ENCODE data around the gene PML.
"Not testable (repeated sequence)": the region's sequence is repeated elsewhere in the genome, so short reads cannot be mapped to it uniquely, and the experiment has no call there.

PML gene

DNA sequence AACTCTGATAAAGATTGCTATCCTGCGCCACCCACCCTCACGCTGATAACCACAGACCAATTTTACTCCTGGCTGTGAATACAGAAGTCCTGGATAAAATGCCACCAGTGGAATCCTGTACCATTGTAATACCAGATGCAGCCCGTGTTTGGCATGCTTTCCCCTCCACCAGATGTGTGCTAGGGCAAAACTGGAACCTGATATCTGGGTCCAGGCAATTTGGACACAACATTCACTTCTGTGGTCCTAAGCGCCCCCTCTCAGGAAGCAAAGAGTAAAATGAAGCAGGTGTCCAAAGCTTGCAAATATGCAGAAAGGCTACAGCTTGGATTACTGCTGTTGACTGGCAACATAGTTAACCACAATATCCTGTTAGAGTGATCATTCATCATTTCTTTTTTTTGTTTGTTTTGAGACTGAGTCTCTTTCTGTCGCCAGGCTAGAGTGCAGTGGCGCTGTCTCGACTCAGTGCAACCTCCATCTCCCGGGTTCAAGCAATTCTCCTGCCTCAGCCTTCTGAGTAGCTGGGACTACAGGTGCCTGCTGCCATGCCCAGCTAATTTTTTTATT is 35.4 kb upstream of the PML start:
- no peak for DNase-seq

DNA sequence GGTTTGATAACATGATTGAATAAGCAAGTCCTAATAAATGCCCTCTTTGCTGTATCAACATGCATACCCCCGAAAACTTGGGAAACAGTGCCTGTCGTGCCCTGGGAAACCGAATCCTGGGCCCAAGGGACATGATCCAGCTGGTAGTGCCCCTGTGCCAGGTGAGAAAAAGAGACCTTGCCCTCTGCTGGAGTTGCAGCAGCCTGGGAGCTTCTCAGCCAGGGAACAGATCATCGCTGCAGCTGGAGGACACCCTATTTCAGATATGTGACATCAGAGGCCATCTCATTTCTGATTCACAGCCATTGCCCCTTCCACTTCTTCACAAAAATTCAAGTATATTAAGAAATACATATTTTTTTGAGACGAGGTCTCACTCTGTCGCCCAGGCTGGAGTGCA is 34.7 kb upstream of the PML start:
- no peak for DNase-seq

DNA sequence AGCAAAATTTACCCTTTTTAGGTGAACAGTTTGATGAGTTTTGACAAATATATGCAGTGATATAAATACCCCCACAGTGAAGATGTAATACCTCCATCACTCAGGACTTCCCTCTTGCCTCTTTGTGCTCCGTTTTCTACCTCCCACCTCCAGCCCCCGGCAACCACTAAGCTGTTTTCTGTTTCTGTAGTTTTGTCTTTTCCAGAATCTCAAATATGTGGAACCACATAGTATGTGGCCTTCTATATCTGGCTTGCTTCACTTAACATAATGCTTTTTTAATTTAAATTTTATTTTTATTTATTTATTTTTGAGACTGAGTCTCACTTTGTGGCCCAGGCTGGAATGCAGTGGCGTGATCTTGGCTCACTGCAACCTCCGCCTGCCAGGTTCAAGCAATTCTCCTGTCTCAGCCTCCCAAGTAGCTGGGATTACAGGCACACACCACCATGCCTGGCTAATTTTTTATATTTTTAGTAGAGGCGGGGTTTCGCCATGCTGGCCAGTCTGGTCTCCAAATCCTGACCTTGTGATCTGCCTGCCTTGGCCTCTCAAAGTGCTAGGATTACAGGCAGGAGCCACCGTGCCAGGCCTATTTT is 33.9 kb upstream of the PML start:
- DNase-seq, result not testable (repeated sequence)

DNA sequence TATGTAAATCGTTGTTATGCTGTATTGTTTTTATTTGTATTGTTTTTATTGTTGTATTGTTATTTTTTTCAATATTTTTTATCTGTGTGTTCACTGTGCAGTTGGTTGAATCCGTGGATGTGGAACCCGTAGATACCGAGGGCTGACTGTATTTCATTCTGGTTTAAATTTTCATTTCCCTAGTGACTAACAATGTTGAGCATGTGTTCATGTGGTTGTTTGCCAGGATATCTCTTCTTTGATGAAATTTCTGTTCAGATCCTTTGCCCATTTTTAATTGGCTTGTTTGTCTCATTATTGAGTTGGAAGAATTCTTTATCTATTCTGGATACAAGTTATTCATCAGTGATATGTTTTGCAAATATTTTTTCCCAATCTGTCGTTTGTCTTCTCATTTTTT is 32.1 kb upstream of the PML start:
- DNase-seq, result no peak

DNA sequence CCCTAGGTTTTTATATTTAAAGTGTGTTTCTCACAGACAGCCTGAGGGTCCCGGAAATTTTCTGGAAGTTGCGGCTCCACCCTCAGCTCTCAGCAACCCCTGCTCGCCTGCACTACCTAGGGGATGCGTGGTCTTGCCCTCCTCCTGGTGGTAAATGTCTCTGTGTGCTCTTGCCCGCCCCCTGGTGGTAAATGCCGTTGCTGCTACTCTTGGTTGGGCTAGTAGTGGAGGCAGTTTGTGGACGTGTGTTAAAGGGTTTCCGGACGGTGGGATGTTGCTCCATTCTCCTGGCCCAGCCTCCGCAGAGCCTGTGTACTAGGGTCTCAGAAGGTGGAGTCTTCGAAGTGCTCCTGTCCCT is 29.8 kb upstream of the PML start:
- DNase-seq, result peak; percentile 82

DNA sequence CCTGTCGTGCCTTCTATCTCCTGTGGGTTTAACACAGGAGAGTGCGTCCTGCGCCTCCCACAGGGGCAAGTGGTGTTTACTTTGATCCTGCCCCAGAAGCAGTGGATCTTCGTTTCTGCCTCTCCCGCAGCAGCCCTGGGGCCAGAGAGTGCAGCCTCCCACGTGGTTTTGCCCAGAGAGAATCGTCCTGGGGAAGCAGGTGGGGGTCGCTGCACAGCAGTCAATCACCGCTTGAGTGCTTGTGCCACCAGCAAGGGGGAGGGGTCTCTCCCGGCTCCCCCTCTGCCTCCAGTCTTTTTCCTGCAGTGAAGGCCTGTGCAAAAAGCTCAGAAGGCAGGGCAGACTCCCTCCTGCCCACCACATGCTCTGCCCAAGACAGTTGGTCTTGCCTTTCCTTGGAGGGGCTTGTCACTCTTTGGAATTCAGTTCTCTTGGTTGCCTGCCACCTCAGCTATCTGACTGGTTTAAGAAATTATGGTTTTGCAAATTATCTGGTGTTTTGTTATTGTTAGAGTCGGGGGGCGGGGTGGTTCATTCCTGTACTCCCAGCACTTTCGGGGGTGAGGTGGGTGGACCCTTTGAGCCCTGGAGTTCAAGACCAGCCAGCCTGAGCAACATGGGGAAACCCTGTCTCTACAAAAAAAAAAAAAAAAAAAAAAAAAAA is 29.3 kb upstream of the PML start:
- no peak for DNase-seq

DNA sequence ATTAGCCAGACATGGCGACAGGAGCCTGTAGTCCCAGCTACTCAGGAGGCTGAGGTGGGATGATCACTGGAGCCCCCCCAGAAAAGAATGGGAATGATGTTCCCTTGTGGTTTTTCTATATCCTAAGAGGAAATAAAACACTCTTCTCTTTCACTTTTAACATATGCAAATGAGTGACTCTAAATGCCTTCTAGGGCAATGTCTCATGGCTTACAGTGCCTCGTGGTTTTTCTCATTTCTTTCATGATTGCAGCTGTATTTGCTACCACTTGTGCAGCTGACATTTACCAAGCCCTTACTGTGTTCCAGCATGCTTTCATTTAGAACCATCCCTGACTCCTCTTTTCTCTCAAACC is 28.8 kb upstream of the PML start:
- DNase-seq, result peak; percentile 47

DNA sequence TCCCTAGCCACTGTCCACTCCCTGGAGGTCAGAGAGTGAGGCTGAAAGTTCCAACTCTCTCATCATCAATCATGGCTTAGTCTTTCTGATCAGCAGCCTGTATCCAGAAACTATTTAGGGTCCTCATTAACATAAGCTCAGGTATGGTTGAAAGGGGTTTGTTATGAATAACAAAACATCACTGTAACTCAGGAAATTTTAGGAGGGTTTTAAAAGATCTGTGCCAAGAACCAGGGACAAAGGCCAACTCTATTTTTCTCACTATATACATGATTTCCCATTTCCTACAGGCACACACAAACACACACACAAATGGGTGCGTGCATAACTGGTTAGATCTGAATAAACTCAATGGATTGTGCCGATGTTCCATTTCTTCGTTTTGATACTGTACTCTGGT is 26.1 kb upstream of the PML start:
- DNase-seq, result no peak

DNA sequence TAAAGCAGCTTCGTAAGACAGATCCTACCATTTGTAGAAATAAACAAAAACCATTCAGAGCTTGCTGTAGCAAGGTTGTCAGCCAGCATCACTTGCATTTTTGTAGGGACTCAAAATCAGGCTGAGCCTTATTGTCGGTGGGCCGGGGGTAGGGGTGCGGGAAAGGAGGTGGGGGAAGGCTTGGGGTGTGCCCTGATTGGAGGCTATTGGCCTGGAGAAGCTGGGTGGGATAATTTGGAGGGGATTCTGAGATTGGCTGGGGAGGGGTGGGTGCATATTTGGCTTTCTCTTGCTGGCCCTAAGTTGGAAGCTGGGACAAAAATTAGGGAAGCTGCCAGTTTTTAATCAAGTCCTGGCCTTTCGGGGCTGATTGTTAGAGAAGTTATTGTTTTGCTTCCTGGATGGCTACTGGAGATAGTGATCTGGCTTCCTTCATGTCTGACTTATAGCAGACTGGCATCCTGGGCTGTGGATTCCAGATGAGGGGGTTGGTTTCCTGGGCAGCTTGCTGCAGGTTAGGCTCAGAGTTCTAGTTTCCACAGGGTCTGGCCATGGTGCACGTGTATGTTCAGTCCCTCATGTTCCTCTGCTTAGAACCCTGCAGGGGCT is 25.3 kb upstream of the PML start:
- DNase-seq, result no peak

DNA sequence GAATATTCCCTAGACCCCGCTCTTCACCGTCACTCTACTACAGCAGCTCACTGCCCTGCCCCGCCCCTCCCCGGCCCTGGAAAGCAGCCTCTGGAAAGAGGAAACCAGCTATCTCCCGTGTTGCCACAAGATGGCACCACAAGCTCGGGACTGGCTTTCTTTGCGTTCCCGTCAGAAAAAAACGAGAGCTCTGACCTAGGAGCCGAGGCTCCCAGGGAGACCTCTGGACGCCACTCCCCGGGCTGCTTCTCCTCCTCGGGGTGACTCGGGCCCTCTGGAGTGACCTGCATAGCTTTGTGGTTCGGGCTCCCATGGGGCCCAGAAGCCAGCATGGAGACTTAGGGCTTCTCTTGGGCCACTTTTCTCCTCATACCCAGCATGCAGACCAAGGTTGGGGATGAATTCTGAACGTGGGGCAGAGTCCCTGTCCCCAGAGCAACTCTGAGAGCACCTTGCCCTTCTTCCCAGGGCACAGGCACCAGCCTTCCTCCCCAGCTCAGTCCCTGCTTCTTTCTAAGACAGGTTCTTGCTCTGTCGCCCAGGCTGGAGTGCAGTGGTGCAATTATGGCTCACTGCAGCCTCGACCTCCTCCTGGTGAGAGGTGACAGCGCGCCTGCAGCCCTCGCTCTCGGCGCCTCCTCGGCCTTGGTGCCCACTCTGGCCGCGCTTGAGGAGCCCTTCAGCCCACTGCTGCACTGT is 21.4 kb upstream of the PML start:
- peak; percentile 84 for DNase-seq

DNA sequence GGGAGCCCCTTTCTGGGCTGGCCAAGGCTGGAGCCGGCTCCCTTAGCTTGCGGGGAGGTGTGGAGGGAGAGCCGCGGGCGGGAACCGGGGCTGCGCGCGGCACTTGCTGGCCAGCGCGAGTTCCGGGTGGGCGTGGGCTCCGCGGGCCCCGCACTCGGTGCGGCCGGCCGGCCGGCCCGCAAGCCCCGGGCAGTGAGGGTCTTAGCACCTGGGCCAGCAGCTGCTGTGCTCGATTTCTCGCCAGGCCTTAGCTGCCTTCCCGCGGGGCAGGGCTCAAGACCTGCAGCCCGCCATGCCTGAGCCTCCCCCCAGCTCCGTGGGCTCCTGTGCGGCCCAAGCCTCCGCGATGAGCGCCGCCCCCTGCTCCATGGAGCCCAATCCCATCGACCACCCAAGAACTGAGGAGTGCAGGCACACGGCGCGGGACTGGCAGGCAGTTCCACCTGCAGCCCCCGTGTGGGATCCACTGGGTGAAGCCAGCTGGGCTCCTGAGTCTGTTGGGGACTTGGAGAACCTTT is 20.8 kb upstream of the PML start:
- DNase-seq, result not testable (repeated sequence)

DNA sequence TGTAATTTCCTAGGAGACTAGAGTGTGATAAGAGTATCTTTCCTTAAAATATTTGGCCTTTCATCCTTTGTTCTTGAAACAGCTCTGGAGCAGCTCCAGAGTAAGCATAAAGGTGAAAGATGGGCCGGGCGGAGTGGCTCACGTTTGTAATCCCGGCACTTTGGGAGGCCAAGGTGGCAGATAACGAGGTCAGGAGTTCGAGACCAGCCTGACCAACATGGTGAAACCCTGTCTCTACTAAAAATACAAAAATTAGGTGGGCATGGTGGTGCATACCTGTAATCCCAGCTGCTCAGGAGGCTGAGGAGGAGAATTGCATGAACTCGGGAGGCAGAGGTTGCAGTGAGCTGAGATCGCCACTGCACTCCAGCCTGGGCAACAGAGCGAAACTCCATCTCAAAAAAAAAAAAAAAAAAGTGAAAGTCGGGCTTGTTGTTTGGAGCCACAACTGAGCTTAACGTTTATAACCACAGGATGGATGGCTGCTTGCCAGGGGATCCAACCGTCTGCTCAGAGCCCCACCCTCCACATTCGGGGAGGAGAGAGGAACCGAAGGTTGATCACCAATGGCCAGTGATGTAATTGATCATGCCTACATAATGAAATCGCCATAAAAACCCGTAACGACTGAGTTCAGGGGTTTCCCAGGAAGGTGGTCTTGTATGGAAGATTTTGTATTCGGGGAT is 18.9 kb upstream of the PML start:
- not testable (repeated sequence) for DNase-seq

DNA sequence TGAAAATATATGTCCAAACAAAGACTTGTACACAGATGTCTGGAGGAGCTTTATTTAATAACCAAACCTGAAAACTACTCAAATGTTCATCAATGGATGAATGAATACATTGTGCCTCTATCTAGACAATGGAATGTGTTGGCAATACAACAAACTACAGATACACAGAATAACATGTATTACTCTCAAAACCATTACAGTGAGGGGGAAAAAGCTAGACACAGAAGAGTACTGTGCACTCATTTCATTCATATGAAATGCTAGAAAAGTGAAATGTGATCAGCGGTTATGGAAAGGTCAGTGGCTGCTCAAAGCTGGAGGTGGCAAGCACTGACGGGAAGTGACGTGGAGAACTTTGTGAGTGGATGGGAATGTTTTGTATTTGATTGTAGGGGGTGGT is 15.6 kb upstream of the PML start:
- DNase-seq, result no peak

DNA sequence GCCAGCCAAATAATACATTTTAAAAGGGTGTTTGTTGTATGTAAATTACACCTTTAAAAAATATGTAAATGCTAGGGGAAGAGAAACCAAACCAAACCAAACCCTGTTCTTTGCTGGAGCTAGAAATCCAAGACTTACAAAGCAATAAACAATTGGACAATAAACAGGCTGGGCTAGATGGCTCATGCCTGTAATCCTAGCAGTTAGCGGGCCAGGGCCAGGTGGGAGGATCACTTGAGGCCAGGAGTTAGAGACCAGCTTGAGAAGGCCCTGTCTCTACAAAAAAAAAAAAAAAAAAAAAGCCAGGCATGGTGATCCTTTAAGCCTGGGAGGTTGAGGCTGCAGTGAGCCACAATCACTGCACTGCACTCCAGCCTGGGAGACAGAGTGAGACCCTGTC is 14.9 kb upstream of the PML start:
- no peak for DNase-seq

DNA sequence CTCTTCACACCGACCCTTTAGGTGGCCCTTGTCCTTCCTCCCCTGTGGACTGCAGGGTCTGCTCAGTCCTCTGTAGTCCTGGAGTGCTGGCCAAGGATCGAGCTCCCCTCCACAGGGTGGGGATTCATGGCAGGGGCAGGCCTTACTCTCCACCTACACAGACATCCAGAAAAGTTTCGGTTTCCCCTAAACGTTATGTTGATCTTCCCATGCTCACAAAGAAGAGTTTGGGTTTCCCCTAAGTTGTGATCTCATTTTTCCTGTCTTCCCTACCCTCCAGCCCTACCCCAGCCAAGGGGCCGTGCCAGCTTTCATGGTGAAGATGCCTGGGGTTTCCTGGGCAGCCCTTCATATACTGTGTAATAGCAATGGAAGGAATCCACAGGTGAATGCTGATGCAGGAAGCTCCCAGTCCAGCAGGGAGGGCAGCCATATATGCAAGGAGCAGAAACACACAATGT is 12.7 kb upstream of the PML start:
- no peak for DNase-seq

DNA sequence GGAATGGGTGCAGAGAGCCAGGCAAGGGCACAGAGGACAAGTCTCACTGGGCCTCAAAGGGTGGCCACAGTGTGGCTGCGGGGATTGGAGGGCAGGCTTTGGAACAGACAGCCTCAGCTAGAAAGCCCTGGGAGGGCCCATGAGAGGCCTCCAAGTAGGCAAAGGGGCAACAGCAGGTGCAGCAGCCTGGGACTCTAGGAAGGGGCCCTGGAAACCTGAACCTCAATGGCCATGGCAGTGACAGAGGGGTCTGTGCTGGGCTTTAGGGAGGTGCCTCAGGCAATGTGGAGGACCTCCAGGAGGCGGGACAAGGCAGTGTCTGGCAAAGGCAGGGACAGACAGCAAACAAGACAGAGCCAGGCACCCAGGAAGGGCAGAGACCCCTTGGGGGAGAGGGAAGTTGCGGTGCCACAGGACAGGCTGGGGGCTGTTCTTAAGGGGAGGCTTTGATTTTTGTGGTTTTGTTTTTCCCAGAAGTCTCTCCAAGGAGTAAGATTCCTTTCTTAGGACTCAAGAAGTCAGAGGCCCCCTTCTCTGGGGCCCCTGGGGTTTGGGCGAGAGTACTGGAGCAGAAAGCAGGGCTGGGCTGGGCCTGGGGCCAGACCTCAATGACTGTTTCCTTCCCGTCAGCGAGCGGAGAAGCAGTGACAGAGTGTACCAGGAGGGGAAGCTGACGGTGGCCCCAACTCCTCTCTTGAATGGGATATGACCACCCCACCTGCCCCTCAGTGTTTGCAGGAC is 12.1 kb upstream of the PML start:
- DNase-seq, result peak; percentile 95

DNA sequence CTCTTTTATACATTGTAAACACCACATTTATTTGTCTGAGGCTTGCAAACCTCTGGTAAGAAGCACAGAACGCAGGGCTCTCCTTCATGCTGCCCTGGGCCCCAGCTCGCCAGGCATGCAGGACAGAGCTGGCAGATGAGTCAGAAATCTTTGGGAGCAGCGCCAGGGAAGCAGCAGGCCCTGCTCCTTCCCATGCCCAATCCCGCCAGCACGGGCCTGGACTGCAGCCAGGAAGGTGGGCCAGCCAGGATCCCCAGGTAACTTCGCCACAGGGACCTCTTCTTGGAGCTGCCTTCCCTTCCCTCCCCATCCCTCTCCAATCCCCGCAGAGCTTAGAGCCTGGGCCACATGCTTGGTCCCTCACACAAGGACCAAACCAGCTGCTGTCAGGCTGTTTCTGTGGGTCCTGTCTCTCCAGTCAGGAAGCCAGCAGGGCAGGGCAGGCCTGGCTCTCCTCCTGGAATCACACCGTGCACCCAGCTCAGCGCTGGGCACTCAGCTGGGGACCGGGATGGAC is 11.2 kb upstream of the PML start:
- DNase-seq, result peak; percentile 88

DNA sequence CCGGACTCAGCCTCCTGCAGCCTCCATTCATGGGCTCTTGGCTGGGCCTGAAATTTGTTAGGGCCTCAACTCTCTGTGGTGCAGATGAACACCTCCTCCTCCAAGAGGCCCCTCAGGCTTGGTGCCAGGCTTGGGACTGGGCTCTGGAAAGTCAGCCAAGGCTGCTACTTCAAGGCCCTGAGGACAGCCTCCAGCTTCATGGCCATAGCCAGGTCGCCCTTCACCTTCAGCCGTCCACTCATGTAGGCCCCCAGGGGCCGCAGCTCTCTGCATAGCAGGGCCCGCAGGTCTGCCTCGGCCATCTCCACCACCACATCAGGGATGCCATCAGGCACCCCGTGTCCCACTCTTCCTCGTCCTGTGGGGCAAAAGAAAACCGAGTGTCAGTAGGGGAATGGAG is 10.7 kb upstream of the PML start:
- DNase-seq, result no peak

DNA sequence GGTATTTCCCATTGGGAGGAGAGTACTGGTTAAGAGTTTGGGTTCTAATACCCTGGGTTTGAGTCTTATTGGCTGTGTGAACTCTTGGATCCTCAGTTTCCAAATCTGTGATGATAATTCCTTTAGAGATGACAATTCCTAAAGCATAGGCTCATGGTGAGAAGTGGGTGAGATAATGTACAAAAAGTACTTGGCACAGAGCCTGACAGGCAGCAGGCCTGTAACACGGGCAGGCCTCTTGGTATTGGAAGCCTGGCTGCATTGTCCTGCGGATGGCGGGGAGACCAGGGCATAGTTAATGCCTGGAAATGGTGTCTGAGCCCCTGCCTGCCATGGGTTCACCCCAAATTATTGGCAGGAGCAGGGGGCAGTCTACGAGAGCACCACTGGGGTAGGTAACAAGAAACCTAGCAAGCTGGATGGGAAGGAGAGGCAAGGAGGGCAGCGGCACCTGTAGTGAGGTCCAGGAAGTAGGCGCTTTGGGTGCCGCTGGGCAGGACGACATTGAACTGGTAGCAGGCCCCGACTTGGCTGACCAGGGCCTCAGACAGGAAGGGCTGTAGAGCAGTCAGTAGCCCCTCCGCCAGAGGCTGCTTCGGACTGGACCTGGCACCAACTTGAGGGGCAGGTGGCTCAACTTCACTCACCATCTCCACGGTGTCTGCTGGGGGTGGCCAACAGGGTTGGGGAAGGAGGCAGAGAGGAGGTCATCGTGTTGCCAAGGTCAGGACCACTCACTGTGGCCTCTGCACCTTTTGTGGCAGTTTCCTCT is 10.1 kb upstream of the PML start:
- DNase-seq, result no peak

DNA sequence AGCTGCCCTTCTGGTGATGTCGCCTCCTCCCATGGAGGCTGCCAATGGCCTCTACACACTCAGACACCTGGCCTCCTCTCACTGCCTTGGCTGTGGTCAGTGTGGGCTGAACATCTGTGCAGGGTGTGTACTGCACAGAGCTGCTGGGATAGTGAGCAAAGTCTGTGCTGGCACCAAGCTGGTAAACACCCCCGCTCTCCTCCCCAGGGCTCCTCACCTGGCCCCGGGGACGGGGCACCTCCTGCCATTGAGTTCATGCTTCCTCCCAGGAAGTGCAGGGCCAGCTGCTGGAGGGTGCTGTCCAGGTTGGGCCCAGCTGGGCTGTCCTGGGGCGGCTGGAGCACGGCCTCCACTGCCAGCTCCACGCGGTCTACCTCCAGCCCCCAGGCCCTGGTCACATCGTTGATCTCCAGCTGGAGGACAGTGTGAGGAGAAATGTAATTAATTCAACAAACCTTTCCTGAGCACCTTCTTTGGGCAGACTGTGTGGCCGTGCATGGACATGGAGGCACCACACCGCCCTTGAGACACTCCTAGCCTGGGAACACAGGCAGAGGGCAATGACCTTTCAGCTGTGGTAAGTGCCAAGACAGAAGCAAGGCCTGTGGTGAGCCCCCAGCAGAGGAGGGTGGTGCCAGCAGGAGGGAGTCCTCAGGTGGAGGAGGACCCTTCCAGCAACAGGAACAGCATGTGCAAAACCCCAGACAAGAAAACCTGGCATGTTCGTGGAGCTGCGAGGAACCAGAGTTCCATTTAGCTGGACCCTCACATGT is 9.2 kb upstream of the PML start:
- peak; percentile 57 for DNase-seq

All from EL (cell line).